Measurements from ENCODE around the gene BICD2. TPM values are rescaled to one million over a fixed set of nuclear protein-coding genes. Genes with fewer than 3 reads are reported as not detected.

The BICD2 gene
- total RNA-seq, 1 donor from 2014 or later = 37.3 TPM

GRCh38 chr9:92666912-92667532 lies 97.6 kb downstream of the BICD2 start:
- H3K36me3 ChIP-seq = peaks cover 10% of the 10 kb centered on the region
- no peaks in the 10 kb centered on the region for H3K27me3 ChIP-seq (ENCODE audit: low read depth)
- peak overlapping the region; percentile 58 for H3K27ac ChIP-seq (replicated peaks)
- intact Hi-C loops (cut with micrococcal nuclease) = no loop called here
- TF ChIP-seq, protein P1, sequence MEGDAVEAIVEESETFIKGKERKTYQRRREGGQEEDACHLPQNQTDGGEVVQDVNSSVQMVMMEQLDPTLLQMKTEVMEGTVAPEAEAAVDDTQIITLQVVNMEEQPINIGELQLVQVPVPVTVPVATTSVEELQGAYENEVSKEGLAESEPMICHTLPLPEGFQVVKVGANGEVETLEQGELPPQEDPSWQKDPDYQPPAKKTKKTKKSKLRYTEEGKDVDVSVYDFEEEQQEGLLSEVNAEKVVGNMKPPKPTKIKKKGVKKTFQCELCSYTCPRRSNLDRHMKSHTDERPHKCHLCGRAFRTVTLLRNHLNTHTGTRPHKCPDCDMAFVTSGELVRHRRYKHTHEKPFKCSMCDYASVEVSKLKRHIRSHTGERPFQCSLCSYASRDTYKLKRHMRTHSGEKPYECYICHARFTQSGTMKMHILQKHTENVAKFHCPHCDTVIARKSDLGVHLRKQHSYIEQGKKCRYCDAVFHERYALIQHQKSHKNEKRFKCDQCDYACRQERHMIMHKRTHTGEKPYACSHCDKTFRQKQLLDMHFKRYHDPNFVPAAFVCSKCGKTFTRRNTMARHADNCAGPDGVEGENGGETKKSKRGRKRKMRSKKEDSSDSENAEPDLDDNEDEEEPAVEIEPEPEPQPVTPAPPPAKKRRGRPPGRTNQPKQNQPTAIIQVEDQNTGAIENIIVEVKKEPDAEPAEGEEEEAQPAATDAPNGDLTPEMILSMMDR (IDR thresholded peaks at IDR 0.05; ENCODE audit: borderline replicate concordance) = no peak
- no peak for DNase-seq
- no peaks in the 10 kb centered on the region for H3K9me3 ChIP-seq (replicated peaks)
- peaks cover 75% of the 10 kb centered on the region for H3K4me1 ChIP-seq
- H3K4me3 ChIP-seq = no peak overlapping the region

DNA sequence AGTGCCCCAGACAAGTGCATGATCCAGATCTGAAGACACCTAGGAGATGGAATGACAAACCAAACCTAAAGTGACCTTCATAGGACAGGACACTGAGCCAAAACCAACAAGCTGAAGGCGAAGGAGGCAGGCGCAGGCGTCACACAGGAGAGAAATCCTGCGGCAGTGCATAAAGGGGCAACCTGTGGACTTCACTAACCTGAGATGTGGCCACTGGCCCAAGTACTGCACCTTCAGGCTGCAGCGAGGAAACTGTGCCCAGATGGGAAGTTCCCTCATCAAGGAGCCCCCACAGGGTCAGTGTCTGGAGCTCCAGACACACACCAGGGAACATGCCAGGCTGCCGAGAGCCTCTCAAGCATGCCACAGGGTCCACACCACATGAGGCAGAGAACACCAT lies 98.4 kb downstream of the BICD2 start:
- H3K9me3 ChIP-seq (replicated peaks) = no peaks in the 10 kb centered on the region
- no peak for DNase-seq
- TF ChIP-seq, protein P1 (IDR thresholded peaks at IDR 0.05; ENCODE audit: borderline replicate concordance) = no peak
- H3K36me3 ChIP-seq = peaks cover 10% of the 10 kb centered on the region
- H3K4me3 ChIP-seq = no peak overlapping the region
- no peaks in the 10 kb centered on the region for H3K27me3 ChIP-seq (ENCODE audit: low read depth)
- peaks cover 75% of the 10 kb centered on the region for H3K4me1 ChIP-seq
- H3K27ac ChIP-seq (replicated peaks) = peak overlapping the region; percentile 58
- intact Hi-C loops (cut with micrococcal nuclease) = no loop called here

DNA sequence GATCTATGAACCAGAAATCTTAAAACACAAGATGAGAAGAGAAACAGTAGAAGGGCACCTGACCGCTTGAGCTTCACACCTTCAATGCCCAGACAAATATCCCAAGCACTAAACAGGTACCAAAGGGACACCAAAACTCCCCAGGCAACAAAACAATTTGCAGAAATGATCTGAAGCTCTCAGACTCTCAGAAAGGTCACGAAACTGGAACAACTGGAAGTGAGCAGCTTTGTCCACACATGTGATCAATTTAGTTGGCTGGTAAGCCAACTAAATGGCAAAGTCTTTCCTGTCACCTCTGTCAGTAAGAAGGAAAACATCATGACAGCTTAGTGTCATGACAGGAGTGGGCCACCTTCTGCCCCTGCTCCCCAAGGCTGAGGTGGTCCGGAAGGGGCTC lies 98.8 kb downstream of the BICD2 start:
- H3K36me3 ChIP-seq = peaks cover 10% of the 10 kb centered on the region
- intact Hi-C loops (cut with micrococcal nuclease) = no loop called here

DNA sequence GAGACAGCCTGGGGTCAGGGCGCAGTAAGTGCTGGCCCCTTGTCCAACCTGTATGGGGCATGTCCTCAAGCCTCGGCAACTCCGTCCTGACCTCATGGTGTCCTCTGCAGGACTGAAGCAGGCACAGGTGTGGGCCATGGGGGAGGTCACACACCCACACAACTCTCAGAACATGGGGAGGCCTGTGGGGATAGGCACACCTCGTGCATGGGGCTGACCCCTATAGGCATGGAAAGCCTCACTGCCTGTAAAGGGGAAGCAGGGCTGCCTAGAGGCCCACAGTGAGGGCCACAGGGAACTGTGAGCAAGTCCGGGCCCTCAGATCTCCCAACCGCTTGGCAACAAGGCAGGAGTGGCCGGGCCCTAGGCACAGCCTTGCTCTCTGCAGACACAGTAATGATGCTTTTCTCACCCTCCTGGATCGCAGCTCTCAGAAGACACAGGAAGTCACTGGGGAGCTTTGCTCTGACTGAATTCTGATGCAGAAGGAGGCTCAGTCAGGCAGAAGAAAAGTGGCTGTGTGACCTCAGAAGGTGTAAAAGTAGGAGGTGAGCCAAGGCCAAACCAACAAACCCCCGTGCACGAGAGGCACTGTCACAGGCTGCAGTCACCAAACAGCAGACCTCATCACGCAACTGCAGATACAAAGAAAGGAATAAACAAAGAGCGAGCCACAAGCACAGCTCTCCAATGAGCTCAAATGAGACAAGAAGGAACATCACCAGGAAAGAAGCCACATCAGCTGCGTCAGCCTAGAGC lies 100.1 kb downstream of the BICD2 start:
- H3K27ac ChIP-seq (replicated peaks) = peak overlapping the region; percentile 58
- no peak for DNase-seq
- H3K27me3 ChIP-seq (ENCODE audit: low read depth) = no peaks in the 10 kb centered on the region
- H3K36me3 ChIP-seq = peaks cover 10% of the 10 kb centered on the region
- intact Hi-C loops (cut with micrococcal nuclease) = no loop called here
- TF ChIP-seq, protein P1 (IDR thresholded peaks at IDR 0.05; ENCODE audit: borderline replicate concordance) = no peak
- H3K4me1 ChIP-seq = peaks cover 71% of the 10 kb centered on the region
- no peaks in the 10 kb centered on the region for H3K9me3 ChIP-seq (replicated peaks)
- H3K4me3 ChIP-seq = no peak overlapping the region

More for the DNA sequence above, 98.8 kb downstream of the BICD2 start:
- TF ChIP-seq, protein P1 (IDR thresholded peaks at IDR 0.05; ENCODE audit: borderline replicate concordance) = no peak
- Histone ChIP-seq H3K4me1 (peaks cover 74% of the 10 kb centered on the region), H3K9me3 (replicated peaks) (no peaks in the 10 kb centered on the region), H3K4me3 (no peak overlapping the region), H3K27me3 (ENCODE audit: low read depth) (no peaks in the 10 kb centered on the region), H3K27ac (replicated peaks) (peak overlapping the region; percentile 58)
- DNase-seq = no peak

GRCh38 chr9:92663951-92664350 lies 100.7 kb downstream of the BICD2 start:
- Histone ChIP-seq H3K4me3 (no peak overlapping the region), H3K27me3 (ENCODE audit: low read depth) (no peaks in the 10 kb centered on the region), H3K4me1 (peaks cover 66% of the 10 kb centered on the region), H3K9me3 (replicated peaks) (no peaks in the 10 kb centered on the region), H3K27ac (replicated peaks) (peak overlapping the region; percentile 58), H3K36me3 (peaks cover 10% of the 10 kb centered on the region)
- intact Hi-C loops (cut with micrococcal nuclease) = no loop called here
- TF ChIP-seq, protein P1 (IDR thresholded peaks at IDR 0.05; ENCODE audit: borderline replicate concordance) = no peak
- no peak for DNase-seq

Data from left ventricle myocardium inferior (tissue), 1 donor.